CD4-positive, alpha-beta T cell treated with Interleukin-17A for 4 hours (primary cell): ENCODE results near the gene PTP4A2.
"Not testable (repeated sequence)": the region's sequence is repeated elsewhere in the genome, so short reads cannot be mapped to it uniquely, and the experiment has no call there.

ENCODE experiments used
- DNase-seq: peaks from one replicate; pipeline ENCODE4 v3.0.0-alpha.2; 2020; ENCODE audit warnings: mixed read lengths

The PTP4A2 gene

DNA sequence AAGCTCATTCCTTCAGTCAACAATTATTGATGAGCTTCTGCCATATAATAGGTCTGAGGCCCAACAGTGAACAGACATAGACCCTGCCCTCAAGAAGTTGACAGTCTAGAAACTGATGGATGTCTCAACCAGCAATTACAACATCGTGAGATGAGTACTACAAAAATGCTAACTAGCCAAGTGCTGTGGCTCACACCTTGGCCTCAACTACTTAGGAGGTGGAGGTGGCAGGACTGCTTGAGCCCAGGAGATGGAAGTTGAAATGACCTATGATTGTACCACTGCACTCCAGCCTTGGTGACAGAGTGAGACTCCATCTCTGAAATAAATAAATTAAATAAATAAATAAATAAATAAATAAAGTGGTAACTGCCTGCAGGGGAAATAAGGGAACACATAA, 11.7 kb upstream of the PTP4A2 start:
- DNase-seq, result no peak

GRCh38 chr1:31945677-31946076, 7.5 kb upstream of the PTP4A2 start:
- DNase-seq, result not testable (repeated sequence)

DNA sequence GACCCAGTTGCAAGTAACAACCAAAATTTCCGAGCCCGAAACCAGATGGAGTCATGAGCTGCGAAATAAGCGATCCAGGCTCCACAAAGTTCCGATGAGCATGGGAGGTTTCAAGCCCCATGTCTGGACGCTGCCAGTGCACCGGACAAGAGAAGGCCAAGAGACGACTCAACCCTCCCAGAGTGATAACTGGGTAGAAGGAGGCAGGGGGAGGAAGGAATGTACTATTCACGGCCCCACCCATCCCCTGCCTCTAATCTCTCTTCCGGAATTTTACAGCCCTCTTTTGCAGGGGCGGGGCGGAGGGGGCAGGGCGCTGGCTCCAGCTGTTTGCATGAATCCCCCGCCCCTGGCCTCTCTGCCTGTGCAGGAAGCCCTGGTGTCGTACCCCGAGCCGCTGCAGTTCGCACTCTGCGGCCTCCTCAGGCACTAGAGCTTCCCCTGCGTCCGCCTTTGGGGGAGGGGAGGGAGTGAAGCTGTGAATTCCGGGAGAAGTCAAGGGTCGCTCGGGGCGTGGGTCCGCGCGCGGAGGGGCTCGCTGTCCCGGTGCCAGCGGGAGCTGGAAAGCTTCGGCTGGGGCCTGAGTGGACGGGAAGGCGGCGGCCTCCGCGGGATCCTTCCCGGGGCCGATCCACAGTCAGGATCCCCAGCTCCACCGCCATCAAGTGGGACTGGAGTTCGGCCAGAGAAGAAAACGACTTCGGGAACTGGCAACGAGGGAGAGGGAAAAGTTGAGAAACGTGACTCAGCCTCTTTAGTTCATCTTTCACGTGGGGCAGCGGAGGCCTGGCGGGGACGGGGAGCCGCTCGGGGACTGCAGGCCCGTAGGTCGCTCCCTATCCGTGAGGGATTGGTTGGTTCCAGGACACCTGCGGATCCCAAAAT, 6.3 kb upstream of the PTP4A2 start:
- DNase-seq, result peak; percentile 94

DNA sequence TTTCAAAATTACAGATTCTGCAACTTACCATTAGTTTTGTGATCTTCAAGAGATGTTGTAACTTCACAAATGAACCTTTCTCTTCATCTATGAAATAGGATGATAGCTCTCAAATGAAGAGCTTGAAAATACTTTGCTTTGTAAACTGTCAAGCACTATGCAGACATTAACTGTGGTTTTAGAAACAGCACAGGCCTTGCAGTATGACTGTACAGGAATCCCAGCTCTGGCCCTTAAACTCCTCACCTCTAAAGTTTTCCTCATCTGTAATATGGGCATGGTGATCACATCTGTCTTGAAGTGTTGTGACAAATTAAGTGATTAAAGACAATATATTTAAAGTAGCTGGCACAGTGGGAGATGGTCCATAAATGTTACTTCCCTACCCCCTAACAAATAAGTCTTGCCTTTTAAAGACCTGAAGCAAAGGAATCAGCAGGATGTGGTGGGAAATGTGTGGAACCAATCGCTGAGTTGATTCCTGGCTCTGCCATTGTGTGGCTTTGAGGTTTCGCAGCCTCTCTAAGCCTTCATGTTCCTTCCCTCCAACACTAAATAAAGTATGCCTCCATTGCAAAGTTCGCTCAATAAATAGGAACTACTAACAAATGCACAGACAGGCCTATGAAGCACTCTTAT, 5.5 kb upstream of the PTP4A2 start:
- DNase-seq, result peak; percentile 43

GRCh38 chr1:31942061-31942460, 3.9 kb upstream of the PTP4A2 start:
- not testable (repeated sequence) for DNase-seq

DNA sequence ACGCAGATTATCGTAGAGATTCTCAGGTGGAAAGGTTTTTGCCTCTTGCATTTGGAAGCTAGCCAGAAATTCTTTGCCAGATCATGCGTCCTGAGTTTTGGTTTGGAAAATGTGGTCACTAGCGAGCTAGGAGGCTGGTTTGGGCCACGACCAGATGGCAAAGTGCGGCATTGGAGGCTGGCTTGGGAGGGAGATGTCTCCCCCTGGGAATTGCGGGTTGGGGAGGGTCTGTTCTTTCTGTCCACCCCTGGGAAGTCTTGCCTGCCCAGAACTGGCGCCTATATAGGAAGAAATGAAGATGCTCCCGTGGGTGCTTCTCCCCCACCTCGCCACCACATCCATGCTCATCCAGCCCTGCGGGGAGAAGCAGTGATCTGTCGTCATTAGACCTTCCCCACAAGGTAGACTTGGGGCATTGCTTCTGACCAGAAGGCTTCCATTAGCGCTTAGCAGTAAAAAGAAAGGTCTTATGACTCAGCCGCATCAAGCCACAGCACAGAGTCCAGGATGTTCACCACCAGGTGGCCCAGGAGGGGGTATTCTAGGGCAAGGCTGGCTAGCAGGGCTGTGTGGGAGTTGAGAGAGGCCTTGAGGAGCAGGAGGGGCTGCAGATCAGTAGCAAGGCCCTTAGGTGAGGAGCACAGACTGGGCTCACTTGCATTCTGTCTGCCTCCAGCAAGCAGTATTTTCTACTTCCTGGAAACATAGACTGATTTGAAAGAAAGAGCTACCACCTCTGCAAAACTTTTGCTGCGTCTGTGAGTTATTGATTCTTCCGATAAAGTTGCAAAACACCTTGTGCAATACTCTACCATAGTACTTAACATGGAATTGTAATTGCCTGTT, 1.5 kb upstream of the PTP4A2 start:
- DNase-seq, result peak; percentile 83

DNA sequence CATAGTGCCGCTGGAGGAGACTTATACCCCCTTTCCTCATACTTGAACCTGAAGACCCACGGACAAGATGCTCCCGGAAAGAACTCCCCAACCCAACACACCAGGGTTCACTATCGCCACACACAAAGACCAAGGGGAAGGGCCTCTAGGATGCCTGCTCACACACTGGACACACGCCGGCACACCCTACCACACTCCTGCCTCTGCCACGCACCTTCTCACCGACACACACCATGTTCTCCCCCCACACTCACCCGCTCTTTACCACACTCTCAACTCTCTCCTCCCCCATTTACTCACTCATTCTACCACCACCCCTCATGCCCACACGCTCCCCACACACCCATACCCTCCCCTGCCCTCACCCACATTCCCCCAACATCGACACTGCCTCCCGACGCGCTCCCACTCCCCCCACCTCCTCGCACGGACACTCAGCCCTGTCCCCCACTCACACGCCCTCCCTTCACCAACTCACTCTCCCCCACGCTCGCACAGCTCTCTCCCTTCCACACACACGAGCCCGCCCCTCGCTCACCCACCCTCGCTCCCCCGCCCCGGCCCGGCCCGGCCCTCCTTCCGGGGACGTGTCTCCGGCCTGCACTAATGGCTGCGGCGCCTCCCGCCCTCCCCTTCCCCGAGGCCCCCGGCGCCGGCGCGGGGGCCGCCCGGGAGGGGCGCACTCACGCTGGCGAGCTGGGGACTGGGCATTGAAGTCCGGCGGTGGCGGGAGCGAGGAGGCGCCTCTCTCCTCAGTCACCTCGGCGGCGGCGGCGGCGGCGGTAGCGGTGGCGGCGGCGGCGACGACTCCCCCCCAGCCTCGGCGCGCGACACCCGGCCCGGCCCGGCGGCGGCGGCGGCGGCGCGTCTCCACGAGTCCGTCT, 626 bp downstream of the PTP4A2 start:
- peak; percentile 85 for DNase-seq

DNA sequence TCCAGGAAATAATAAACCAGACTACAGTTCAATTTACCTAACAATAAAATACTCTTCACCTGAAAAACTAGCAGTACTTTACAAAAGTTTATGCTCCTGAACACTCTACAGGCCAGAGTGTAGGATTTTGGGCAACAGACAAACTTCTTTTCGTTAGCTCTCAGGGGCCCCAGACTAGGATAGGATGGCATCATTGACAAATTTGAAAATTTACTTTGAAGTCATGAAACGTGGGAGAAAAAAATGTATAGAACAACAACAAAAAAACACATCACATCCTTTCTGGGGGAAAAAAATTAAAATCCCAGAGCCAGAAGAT, 1.2 kb downstream of the PTP4A2 start:
- no peak for DNase-seq

DNA sequence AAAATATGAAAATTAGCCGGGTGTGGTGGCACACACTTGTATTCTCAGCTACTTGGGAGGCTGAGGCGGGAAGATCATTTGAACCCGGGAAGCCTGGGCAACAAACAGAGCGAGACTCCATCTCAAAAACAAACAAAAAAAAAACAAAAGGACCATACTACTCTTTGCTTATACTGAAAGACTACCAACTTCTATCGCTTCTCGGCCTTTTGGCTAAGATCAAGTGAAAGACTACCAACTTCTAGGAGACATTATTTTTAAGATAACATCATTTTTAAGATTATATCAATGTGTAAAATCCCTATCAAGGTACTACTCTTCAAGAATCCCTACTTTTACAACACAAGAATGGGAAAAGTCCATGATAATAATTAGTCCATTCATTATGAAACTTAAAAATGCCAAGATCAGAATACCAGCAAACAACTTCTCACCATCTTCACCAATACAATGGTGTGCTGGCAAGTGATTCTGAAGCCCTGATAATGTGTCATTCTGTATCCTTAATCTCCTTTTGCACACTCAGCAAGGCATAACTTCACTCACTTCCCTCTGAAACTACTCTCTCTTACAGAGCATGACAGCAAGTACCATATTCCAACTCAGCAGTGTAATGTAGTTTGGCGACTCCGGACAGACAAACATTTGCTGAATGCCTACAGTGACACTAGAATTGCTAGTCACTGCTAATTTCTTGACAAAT, 1.7 kb downstream of the PTP4A2 start:
- no peak for DNase-seq

DNA sequence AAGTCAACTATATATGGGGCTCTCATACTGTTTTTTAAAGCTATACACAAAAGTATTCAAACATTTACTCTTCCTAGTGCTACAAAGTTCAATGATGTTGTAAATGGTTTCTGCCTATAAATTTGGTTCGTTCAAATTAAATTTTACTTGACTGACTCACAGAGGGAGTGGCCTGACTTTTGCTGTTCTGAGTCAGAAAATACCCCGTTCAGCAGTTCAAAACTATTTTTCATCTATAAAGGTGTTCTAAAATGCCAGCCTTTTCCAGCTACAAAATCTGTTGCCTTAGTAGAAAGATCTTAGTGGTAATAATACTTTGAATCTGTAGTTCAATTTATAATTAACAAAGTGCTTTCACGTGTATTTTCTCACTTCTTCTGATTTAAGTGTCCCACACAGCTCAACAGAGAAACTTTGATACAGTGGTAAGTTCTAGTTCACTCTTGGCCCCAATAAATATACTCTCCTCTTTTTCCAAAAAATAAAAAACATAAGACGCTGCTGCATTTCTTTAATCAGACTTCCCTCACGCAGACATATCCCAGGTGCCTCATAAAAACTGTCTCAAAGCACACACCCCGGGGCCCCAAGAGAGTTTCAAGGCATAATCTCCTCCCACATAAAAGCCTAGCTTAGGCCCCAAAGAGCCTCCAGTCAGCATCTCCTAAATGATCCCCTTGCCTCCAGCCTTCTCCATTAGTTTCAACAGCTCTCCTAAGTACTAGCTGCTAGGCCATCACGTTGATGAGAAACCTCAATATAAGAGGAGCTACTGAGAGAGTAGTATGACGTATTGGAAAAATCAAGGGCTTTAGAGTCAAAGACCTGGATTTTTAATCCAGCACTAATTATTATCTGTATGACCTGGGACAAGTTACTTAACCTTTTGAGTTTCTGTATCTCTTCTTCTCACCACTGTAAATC, 3.2 kb downstream of the PTP4A2 start:
- DNase-seq, result peak; percentile 60

DNA sequence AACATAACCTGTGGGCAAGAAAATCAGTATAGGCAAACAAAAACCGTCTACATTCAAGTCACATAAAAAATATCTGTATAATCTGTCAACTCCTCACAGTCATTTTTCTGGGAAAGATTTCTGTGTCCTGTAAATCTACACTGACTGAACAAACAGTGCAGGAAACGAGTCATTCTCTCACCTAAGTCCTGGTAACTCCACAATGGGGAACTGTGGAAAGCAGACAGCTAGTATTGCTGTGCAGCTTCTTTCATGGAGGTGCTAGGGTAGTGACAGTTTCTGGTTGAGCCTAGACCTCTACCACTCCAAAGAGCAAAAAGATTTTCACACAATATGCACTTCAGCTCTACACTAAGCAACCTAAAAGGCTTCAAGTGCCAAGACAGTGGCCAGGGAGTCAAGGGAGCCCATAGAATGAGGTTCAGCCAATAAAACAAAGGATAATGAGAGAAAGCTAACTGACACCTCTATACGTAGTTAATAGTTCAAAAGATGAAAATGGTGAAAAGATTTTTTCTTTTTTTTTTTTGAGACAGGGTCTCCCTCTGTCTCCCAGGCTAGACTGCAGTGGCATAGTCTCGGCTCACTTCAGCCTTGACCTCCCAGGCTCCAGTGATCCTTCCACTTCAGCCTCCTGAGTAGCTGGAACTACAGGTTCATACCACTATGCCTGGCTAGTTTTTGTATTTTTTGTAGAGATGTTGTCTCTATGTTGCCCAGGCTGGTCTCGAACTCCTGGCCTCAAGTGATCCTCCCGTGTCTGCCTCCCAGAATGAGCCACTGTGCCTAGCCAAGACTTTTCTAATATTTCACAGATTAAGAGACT, 5.5 kb downstream of the PTP4A2 start:
- no peak for DNase-seq

- DNase-seq, result no peak
These were observed 6.5 kb downstream of the PTP4A2 start for GRCh38 chr1:31931593-31932225.

DNA sequence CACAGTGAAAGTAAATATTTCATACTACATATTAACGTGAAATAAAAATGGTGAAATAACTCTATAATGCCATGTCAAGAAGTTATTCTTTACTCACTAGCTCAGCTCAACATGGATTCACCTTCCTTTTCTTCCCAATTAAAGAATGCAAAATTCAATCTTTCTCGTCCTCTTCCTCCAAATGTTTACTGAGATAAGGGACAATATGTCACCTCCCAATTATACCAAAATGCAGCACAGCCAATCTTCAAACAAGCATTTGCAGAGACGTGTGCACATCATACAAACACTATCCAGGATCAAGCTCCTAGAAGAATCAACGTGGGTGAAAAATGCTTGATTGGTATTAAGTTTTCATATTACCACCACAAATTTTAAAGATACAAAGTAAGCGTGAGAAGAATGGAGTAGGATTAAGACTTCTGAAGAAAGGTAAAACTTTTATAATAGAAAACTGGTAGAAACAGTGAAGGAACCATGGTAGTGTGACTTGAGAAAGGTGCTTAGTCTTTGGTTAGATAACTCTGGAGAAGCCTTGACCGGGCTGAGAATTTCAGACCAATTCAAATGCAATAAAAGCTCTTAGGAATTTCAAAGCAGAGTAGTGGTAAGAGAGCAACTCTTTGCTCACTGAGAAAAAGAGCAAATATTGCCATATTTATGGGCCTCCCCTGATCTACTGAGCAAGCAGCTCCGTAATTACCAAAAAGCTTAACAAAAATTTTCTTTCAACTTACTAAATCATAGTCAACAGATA, 7.2 kb downstream of the PTP4A2 start:
- no peak for DNase-seq

- no peak for DNase-seq
These were observed 10.5 kb downstream of the PTP4A2 start for GRCh38 chr1:31927661-31927980.

GRCh38 chr1:31926853-31927660, 11.1 kb downstream of the PTP4A2 start:
- DNase-seq, result no peak

DNA sequence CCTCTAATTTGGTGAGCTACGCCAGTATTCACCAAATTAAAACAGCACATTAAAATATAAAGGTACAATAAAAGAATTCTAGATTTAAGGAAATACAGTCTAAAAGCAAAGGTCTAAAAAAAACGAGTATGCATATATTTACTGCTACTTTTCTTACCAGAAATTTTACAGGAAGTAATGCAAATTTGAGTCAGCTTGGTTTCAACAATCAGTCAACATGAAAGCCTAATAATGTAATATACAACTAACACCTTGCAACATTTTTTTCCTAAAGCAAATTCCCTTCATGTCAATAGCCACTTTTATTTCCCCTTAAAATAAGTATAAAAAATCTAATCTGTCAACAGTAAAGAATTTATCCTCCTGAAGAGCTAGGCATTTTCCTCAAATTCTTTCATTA, 11.9 kb downstream of the PTP4A2 start:
- DNase-seq, result no peak

DNA sequence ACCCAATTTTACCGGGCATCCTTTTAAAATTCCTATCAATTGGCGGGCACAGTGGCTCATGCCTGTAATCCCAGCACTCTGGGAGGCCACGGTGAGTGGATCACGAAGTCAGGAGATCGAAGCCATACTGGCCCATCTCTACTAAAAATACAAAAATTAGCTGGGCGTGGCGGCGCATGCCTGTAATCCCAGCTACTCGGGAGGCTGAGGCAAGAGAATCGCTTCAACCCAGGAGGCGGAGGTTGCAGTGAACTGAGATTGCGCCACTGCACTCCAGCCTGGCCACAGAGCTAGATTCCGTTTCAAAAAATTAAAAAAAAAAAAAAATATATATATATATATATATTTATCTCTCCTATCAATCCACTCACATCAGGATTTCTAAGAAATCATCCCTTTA, 12.3 kb downstream of the PTP4A2 start:
- DNase-seq, result not testable (repeated sequence)

DNA sequence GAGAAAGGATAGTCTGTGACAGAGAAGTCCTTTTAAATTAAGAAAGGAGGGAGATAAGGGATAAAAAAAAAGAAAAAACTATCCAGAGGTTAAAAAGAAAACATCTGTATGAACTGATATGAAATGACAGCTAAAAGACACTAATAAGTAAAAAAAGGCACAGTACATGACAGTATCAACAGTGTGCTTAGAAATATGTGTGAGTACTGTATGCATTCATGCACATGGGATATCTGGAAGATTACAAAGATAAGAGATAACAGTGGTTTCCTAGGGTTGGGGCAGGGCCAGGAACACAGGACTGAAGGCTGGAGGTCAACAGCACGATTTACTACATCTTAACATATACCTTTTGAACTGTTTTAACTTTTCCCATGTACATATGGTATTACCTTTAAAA, 13.3 kb downstream of the PTP4A2 start:
- no peak for DNase-seq
